HG03460 (cell line): ENCODE data around the gene CYP4F3.
"Not testable (repeated sequence)": the region's sequence is repeated elsewhere in the genome, so short reads cannot be mapped to it uniquely, and the experiment has no call there.

Experiments
- ATAC-seq: cut with Tn5 transposase; IDR thresholded peaks from one replicate; pipeline ENCODE4 v1.9.1; 2021; ENCODE audit not compliant: unreplicated experiment

The CYP4F3 gene

DNA sequence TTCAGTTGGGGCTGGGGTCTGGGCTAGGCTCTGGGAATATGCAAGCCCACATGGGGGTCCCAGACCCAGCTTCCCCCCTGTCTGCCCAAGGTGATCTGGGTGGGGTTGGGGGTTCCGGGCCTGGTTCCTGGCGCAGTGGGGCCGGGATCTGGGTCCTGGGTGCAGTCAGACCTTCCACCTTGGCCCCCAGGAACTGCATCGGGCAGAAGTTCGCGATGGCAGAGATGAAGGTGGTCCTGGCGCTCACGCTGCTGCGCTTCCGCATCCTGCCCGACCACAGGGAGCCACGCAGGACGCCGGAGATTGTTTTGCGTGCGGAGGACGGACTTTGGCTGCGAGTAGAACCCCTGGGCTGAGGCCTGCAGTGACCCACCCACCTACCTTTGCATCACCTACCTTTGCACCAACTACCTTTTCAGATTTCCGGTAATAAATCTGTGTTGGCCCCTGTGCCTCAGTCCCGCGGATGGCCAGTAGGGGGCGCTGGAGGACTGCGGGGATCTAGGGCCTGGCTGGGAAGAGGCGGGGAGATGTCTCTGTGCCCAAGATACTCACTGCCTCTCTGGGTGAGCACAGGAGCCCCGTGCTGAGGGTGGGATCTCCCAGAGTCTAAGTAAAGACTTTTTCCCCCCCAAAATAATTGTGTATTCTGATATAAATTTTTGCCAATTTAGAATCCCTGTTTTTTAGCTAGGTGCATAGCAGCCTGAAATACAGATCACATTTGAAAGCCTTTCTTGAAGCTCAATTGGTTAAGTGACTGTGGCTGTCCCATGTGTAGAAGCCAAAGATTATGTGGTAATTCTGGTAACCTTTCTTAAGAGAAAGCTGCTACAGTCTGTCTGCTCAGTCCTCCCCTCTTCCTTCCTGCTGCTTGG is 11.5 kb upstream of the CYP4F3 start:
- no peak for ATAC-seq

DNA sequence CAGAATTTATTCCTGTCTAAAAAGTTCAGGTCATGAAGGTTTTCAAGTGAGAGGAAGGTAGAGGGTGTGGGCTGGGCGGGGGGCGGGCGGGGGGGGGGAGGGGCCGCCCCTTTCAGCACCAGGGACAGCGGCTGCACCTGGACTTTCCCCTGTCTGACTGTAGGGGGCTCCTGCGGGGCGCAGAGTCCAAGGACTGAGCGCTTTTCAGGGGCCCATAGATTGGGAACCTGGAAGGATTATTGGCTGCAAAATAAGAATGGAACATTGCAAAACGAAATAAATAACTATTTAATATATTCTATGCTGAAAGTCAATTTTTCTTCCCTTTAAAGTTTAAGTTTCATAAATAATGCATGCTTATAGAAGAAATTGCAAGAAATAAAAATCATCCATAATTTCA is 8.9 kb upstream of the CYP4F3 start:
- no peak for ATAC-seq

DNA sequence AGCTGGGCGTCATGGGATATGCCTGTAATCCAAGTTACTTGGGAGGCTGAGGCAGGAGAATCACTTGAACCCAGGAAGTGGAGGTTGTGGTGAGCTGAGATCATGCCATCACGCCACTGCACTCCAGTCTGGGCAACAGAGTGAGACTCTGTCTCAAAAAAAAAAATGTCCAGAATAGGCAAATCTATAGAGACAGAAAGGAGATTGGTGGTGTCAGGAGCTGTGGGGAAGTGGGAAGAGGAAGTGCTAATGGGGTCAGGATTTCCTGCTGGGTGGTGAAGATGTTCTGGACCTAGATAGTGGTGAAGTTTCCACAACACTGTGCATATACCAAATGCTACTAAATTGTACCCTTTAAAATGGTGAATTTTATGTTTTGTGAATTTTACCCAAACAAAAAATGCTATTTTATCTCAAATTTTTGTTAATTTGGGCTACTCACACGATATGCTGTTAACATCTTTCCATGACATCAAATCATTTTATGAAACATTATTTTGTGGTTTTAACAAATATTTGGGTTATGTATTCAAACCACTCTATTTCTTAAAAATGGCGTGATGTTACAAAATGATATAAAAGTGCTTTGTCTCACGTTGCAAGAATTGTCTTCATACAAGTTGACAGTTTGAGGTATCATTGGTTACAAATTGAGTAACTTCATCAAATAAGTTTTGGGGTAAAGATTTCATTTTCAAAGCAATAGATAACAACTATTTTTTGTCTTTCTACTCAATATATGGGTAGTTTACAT is 7.4 kb upstream of the CYP4F3 start:
- no peak for ATAC-seq

DNA sequence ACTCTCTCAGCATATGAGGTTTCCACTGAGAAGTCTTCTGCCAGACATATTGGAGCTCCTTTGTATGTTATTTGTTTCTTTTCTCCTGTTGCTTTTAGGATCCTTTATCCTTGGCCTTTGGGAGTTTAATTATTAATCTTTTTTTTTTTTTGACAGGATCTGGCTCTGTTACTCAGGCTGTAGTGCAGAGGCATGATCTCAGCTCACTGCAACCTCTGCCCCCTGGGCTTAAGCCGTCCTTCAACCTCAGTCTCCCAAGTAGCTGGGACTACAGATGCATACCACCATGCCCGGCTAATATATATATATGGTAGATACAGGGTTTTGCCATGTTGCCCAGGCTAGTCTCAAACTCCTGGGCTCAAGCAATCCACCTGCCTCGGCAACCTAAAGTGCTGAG is 6.6 kb upstream of the CYP4F3 start:
- ATAC-seq, result no peak

DNA sequence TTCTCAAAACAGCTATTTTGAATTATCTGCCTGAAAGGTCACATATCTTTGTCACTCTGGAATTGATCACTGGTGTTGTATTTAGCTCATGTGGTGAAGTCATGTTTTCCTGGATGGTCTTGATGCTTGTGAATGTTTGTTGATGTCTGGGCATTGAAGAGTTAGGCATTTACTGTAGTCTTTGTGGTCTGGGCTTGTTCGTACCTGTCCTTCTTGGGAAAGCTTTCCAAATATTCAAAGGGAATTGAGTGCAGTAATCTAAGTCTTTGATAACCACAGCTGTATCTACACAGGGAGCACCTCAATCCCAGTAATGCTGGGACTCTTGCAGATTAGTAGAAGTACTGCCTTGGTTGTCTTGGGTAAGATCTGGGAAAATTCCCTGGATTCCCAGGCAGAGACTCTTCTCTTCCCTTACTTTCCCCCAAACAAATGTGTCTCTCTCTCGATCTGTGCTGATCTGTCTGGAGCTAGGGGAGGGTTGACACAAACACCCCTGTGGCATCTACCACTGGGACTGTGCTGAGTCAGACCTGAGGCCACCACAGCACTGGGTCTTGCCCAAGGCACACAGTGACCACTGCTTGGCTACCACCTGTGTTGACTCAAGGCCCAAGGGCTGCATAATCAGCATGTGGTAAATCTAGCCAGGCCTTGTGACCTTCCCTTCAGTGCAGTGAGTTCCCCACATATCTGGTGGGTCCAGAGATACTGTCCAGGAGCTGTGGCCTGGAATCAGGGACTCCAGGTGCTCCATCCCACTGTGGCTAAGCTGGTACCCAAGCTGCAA is 5.5 kb upstream of the CYP4F3 start:
- ATAC-seq, result no peak

DNA sequence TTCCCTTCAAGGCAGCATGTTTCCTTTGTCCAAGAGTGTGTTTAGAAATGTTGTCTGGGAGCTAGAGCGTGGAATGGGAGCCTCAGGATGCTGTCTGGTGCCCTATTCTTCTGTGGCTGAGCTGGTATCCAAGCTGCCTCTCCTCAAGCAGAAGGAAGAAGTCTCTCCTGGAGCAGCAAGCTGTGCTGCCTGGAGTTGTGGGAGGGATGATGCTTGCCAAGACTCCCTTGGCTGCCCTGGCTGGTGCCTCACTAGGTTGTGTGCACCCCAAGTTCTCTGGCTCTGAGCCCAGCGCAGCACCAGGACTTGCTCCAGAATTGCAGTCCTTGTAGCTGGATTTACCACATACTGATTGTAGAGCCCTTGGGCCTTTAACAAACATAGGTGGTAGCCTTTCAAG is 4.7 kb upstream of the CYP4F3 start:
- no peak for ATAC-seq

DNA sequence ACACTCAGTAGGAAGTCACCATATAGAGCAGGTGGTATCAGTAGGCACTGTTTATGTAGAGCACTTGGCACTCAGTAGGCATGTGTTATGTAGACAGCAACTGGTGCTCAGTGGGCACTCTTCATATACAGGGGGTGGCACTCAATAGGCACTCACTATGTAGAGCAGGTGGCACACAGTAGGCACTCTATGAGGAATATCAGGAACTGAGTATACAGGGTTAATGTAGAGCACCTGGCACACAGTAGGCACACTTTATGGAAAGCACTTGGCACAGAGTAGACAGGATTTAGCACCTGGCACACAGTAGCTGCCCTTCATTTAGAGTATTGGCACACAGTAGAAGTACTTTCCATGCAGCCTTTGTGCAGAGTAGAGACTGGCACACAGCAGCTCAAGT is 1.1 kb upstream of the CYP4F3 start:
- ATAC-seq, result no peak

DNA sequence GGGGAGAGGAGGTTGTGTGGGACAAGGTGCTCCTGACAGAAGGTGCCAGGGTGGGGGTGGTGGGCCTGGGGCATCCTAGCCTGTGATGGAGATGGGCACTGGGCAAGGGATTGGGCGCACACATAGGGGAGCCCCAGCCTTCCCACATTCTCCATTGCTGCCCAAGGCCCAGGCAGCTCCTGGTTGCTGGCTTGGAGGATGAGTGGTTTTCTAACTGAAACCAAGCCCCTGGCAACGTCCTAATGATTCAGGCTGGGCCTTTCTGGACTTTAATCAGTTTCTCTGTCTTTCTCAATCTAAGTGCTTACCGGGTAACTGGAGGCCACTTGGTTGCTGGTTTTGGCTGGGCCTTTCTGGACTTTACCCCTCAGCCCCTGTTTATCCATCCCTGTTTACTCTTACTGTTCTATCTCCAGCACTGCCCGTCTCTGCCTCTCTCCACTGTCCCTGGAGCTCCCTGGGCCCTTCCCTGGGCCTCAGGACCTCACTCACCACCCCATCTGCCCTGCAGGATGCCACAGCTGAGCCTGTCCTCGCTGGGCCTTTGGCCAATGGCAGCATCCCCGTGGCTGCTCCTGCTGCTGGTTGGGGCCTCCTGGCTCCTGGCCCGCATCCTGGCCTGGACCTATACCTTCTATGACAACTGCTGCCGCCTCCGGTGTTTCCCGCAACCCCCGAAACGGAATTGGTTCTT is 354 bp downstream of the CYP4F3 start:
- ATAC-seq, result no peak

DNA sequence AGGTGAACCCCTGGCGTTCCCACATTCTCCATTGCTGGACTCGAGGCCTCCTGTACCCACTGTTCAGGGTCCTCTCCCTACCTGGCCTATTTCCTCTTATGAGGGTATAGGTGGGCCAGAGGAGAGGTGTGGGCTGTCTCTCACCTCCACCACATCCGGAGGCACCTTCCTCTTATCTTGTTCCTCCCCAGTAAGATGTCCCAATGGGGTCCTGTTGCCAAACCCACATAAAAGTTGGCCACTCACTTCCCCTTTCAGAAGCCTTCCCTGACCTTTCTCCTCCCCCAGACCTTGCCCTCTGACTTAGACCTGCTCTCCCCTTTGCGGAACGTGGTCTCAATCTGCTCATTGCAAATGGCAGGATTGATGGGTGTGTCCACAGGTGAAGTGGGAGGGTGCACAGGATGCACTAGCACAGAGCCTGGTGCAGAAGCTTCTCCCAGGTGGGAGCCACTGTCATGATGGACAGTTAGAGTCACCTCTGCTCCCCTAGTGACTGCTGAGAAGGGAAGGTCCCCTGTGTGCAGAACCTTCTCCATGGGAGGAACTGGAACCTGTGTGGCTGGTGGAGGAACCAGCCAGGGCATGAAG is 1.3 kb downstream of the CYP4F3 start:
- ATAC-seq, result no peak

DNA sequence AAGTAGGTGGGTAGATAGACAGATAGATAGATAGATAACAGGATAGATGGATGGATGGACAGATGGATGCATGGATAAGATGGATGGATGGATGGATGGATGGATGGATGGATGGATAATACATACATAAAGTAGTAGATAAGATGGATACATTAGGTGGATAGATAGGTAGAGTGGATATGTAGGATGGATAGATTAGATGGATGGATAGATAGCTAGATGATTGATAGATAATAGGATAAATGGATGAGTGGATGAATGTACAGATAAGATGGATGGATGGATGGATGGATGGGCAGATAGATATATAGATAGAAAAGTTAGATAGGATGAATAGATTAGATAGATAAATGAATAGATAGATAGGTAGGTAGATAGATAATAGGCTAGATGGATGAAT is 2.1 kb downstream of the CYP4F3 start:
- no peak for ATAC-seq

DNA sequence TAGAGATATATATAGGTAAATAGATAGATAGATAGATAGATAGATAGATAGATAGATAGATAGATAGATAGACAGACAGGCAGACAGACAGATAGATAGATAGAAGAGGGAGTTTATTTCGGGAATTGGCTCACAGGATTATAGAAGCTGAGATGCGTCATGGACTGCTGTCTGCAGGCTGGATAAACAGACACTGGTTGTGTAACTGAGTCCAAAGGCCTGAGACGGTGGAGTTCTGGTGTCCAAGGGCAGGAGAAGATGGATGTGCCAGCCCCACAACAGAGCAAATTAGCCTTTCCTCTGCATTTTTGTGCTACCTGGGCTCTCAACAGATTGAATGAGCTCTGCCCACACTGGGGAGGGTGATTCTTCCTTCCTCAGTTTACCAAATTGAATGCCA is 2.7 kb downstream of the CYP4F3 start:
- ATAC-seq, result no peak

DNA sequence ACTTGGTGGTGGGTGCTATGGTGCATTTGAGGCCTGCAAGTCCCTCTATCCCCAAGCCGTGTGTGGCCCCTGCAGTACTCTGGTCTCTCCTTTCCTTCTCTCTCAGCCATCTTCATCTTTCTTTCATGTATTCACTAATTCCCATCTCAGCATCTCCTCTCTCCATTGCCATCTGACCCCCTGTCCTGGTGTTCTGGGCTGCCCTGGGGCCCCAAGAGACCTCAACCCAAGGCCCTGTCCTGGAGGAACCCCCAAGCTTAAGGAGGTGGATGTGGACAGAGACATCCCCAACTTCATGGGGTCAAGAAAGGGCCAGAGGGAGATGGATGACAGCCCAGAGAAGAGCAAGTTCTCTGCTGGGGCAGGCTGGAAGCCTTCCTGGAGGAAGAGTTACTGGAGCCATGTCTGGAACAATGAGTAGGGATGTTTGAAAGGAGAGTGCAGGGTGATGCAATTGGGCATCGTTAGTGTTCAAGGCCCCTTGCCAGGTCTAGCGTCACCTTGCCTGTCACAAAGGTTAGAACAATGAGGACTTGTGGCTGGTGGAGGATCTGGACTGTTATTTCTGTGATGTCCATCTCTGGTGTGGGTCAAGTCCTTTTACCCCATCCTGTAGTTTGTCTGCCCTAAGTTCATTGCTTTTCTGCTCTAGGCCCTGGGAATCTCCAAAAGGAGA is 3.5 kb downstream of the CYP4F3 start:
- ATAC-seq, result no peak

DNA sequence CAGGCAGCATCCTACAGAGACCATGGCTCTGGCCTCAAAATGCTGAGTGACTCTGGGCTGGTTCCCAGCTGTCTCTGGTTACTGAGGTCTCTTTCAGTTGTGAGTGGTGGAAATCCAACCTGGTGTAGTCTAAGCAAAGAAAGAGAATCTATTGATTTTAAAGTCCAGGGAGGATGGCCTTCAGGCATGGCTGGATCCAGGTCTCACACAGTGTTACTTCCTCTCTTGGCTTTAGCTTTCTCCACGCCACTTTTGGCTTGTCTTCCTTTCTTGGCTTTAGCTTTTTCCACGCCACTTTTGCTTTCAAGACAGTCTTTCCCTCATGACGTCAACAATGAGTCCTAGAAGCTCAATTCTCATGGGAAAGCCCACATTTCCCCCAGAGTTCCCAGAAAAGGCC is 4.1 kb downstream of the CYP4F3 start:
- ATAC-seq, result no peak

DNA sequence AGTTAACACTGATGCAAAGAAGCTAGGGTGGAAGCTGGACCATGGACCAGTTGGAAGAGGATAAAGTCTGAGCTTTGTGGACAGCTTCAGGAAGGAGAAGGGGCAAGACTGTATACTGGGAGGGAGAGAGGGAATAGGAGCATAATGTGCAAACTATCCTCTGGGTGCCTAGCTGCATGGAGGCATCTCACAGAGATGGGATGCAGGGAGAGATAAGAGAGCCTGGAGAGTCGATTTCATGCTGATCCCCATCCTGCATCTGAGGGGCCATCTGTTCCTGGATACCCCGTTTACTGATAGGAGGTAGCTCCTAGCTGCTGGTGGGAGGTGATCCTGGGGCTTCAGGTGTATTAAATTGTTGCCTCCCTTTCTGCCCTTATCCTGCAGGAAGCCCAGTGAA is 8.8 kb downstream of the CYP4F3 start:
- ATAC-seq, result no peak

DNA sequence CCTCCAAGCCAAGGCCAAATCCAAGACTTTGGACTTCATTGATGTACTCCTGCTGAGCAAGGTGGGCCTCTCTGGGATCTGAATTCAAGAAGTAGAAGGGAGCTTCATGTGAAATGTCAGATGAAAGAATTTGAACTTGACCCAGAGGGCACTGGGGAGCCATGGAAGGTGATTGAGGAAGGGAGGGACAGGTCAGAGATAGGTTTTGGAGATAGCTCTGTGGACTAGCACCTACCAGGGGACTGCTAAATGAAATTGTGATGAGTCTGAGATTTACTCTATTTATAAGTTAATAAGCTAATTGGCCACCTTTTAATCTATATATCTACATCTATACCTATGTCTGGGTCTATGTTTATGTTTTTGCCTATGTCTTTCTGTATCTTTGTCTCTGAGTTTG is 9.4 kb downstream of the CYP4F3 start:
- not testable (repeated sequence) for ATAC-seq

DNA sequence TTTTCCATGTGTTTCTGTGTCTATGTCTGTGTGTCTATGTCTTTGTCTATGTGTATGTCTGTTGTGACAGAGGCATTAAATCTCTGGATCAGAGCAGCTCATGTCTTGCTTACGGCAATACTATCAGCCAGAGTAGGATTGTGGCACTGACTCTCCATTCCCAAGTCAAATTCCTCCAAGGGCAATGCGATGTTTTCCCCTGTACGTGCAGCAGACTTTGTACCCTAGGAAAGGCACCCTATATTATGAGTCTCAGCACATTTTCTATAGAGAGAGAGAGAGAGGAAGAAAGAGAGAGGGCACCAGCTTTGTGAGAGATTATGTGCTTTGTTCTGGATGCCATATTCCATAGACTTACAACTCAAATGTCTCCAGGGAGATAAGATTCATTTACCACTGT is 11.1 kb downstream of the CYP4F3 start:
- ATAC-seq, result no peak

DNA sequence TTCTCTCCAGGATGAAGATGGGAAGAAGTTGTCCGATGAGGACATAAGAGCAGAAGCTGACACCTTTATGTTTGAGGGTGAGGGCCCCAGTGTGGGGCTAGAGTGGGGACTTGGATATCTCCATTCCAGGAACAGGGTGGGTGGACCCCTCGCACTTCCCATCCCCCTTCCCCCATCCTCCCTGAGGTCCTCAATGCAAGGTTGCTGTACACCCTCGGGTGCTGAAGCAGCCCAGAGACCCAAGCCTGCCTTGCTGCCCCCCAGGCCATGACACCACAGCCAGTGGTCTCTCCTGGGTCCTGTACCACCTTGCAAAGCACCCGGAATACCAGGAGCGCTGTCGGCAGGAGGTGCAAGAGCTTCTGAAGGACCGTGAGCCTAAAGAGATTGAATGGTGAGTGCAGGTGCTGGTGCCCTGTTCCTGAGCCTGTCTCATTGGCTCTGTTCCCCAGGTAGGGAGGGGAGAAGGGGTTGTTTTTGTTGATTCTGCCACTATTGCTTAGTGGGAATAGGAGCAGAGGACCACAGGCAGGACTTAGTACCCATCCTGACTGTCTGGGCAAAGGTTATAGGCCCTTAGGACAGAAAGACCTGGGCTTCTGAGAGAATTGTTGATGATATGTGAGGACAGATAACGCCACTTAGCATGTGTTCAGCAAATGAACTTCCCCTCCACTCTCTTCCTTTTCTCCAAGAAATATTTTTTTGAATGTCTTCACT is 12.0 kb downstream of the CYP4F3 start:
- no peak for ATAC-seq

DNA sequence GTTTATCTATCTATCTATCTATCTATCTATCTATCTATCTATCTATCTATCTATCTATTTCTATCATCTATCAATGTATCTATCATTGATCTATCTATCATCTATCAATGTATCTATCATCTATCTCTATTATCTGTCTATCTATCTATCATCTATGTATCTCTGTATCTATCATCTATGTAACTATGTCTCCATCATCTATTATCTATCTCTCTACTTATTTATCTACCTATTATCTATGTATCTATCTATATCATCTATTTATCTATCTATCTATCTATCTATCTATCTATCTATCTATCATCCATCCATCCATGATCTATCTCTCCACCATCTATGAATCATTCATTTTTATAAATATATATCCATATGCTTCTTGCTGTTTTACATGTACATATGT is 15.8 kb downstream of the CYP4F3 start:
- ATAC-seq, result no peak

DNA sequence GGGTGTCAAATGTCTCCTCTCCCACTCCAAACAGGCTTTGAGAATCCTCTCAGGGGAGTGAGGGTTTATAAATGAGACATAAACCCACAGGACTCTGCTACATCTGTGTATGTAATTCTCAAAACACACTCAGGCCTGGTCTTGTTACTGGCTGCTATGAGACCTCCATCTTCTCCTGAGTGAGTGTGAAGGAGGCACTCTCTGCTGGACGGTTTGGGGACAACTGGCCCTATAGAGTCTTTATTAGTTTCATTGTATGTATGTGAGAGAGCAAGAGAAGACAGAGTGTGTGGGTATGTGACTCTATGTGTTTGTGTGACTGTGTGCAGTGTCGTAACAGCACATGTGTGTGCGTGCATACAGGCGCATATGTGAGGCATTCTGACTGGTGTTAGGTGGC is 22.6 kb downstream of the CYP4F3 start:
- no peak for ATAC-seq

DNA sequence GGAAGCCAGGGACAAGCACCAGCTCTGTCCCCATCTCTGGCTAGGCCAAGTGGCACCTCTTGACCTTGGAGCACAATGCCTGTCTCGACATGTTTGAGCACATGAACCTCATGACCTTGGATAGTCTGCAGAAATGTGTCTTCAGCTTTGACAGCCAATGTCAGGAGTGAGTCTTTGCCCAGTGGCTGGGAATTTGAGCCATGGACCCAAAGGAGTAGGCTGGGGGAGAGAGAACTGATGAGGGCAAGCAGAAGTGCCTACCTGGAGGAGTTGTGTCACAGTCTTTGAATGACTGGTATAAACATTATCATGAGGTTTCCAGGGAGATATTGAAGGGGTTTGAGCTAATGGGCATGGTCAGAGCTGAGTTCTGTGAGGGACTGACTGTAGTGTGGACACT is 25.5 kb downstream of the CYP4F3 start:
- ATAC-seq, result no peak
